Measurements from ENCODE around the gene TRPV5. TPM values are rescaled to one million over a fixed set of nuclear protein-coding genes. Genes with fewer than 3 reads are reported as not detected.
A peak's percentile ranks its signal among the peaks of the same experiment; 100 is the strongest.

TRPV5 gene
- total RNA-seq, 2 experiments from 2014 or later = not detected

- H3K36me3 Mint-ChIP-seq = no peaks in the 10 kb centered on the region
Observed at GRCh38 chr7:142896741-142897379, 36.7 kb downstream of the TRPV5 start.

GRCh38 chr7:142896151-142896550 is 37.4 kb downstream of the TRPV5 start:
- DNase-seq (no peak), ATAC-seq (no peak)
- no peaks in the 10 kb centered on the region for H3K9me3 Mint-ChIP-seq (ENCODE audit: low read depth)
- H3K4me1 Mint-ChIP-seq = no peaks in the 10 kb centered on the region
- no peak overlapping the region for H3K27ac Mint-ChIP-seq
- CTCF ChIA-PET = interaction anchor here (1.3 kb wide), 1 partner anchor 15 kb away, joined by 3 read pairs; no protein-coding TSS in a partner anchor
- H3K4me3 Mint-ChIP-seq = no peak overlapping the region
- H3K27me3 Mint-ChIP-seq = peaks cover 5% of the 10 kb centered on the region
- no peaks in the 10 kb centered on the region for H3K36me3 Mint-ChIP-seq

More at GRCh38 chr7:142896741-142897379, 36.7 kb downstream of the TRPV5 start:
- no peak overlapping the region for H3K4me3 Mint-ChIP-seq
- DNase-seq (peak; percentile 19), ATAC-seq (no peak)
- no peak overlapping the region for H3K27ac Mint-ChIP-seq
- CTCF ChIA-PET = interaction anchor here (1.3 kb wide), 1 partner anchor 16 kb away, joined by 3 read pairs; no protein-coding TSS in a partner anchor
- H3K4me1 Mint-ChIP-seq = no peaks in the 10 kb centered on the region
- no peaks in the 10 kb centered on the region for H3K9me3 Mint-ChIP-seq (ENCODE audit: low read depth)
- H3K27me3 Mint-ChIP-seq = peaks cover 5% of the 10 kb centered on the region

GRCh38 chr7:142894985-142895593 is 38.5 kb downstream of the TRPV5 start:
- no peak for ATAC-seq
- Mint-ChIP-seq H3K4me1 (no peaks in the 10 kb centered on the region), H3K27me3 (peaks cover 5% of the 10 kb centered on the region), H3K9me3 (ENCODE audit: low read depth) (peaks cover 4% of the 10 kb centered on the region), H3K27ac (no peak overlapping the region), H3K4me3 (no peak overlapping the region), H3K36me3 (no peaks in the 10 kb centered on the region)
- CTCF ChIA-PET = interaction anchor here (1.0 kb wide), 1 partner anchor 14 kb away, joined by 3 read pairs; no protein-coding TSS in a partner anchor
- DNase-seq = no peak

- no peaks in the 10 kb centered on the region for H3K4me1 Mint-ChIP-seq
- H3K27ac Mint-ChIP-seq = no peak overlapping the region
- CTCF ChIA-PET = interaction anchor here (1.0 kb wide), 1 partner anchor 14 kb away, joined by 3 read pairs; no protein-coding TSS in a partner anchor
- DNase-seq (peak; percentile 38), ATAC-seq (no peak)
- H3K9me3 Mint-ChIP-seq (ENCODE audit: low read depth) = peaks cover 4% of the 10 kb centered on the region
- H3K36me3 Mint-ChIP-seq = no peaks in the 10 kb centered on the region
- H3K27me3 Mint-ChIP-seq = peaks cover 5% of the 10 kb centered on the region
- H3K4me3 Mint-ChIP-seq = no peak overlapping the region
Observed at GRCh38 chr7:142894112-142894984, 39.2 kb downstream of the TRPV5 start.

- peak; percentile 21 for DNase-seq
- no peaks in the 10 kb centered on the region for H3K27me3 Mint-ChIP-seq
- no peak overlapping the region for H3K4me3 Mint-ChIP-seq
- no peak overlapping the region for H3K27ac Mint-ChIP-seq
- no peak for ATAC-seq
- no peaks in the 10 kb centered on the region for H3K36me3 Mint-ChIP-seq
- H3K9me3 Mint-ChIP-seq (ENCODE audit: low read depth) = peaks cover 4% of the 10 kb centered on the region
- CTCF ChIA-PET = no interaction called here
- H3K4me1 Mint-ChIP-seq = no peaks in the 10 kb centered on the region
Observed at GRCh38 chr7:142892951-142893350, 40.6 kb downstream of the TRPV5 start.

- no peak overlapping the region for H3K27ac Mint-ChIP-seq
- DNase-seq = peak; percentile 29
- CTCF ChIA-PET = no interaction called here
- H3K36me3 Mint-ChIP-seq = no peaks in the 10 kb centered on the region
- no peaks in the 10 kb centered on the region for H3K27me3 Mint-ChIP-seq
- no peak overlapping the region for H3K4me3 Mint-ChIP-seq
- ATAC-seq = no peak
- H3K9me3 Mint-ChIP-seq (ENCODE audit: low read depth) = peaks cover 4% of the 10 kb centered on the region
- H3K4me1 Mint-ChIP-seq = no peaks in the 10 kb centered on the region
Observed at GRCh38 chr7:142891490-142892082, 42.0 kb downstream of the TRPV5 start.

- Mint-ChIP-seq H3K36me3 (no peaks in the 10 kb centered on the region), H3K27me3 (no peaks in the 10 kb centered on the region), H3K9me3 (ENCODE audit: low read depth) (peaks cover 4% of the 10 kb centered on the region), H3K4me3 (no peak overlapping the region), H3K4me1 (no peaks in the 10 kb centered on the region), H3K27ac (no peak overlapping the region)
- DNase-seq (no peak), ATAC-seq (no peak)
- CTCF ChIA-PET = no interaction called here
Observed at GRCh38 chr7:142890874-142891485, 42.6 kb downstream of the TRPV5 start.

GRCh38 chr7:142889816-142890215 is 43.7 kb downstream of the TRPV5 start:
- H3K9me3 Mint-ChIP-seq (ENCODE audit: low read depth) = peaks cover 4% of the 10 kb centered on the region
- H3K36me3 Mint-ChIP-seq = no peaks in the 10 kb centered on the region
- ATAC-seq = no peak
- CTCF ChIA-PET = interaction anchor here (1.0 kb wide), 1 partner anchor 9 kb away, joined by 3 read pairs; no protein-coding TSS in a partner anchor
- DNase-seq = no peak
- H3K4me1 Mint-ChIP-seq = no peaks in the 10 kb centered on the region
- no peak overlapping the region for H3K4me3 Mint-ChIP-seq
- no peaks in the 10 kb centered on the region for H3K27me3 Mint-ChIP-seq
- H3K27ac Mint-ChIP-seq = no peak overlapping the region

- H3K4me1 Mint-ChIP-seq = no peaks in the 10 kb centered on the region
- no peaks in the 10 kb centered on the region for H3K36me3 Mint-ChIP-seq
- no peak for DNase-seq
- peaks cover 4% of the 10 kb centered on the region for H3K9me3 Mint-ChIP-seq (ENCODE audit: low read depth)
- no peak for ATAC-seq
- H3K4me3 Mint-ChIP-seq = no peak overlapping the region
- CTCF ChIA-PET = interaction anchor here (1.1 kb wide), 1 partner anchor 328 kb away, joined by 3 read pairs; no protein-coding TSS in a partner anchor
- no peak overlapping the region for H3K27ac Mint-ChIP-seq
- peaks cover 3% of the 10 kb centered on the region for H3K27me3 Mint-ChIP-seq
Observed at GRCh38 chr7:142887282-142888015, 46.1 kb downstream of the TRPV5 start.

GRCh38 chr7:142886866-142887265 is 46.7 kb downstream of the TRPV5 start:
- ATAC-seq = no peak
- CTCF ChIA-PET = interaction anchor here (1.1 kb wide), 1 partner anchor 328 kb away, joined by 3 read pairs; no protein-coding TSS in a partner anchor
- peaks cover 3% of the 10 kb centered on the region for H3K27me3 Mint-ChIP-seq

GRCh38 chr7:142885311-142886230 is 48.0 kb downstream of the TRPV5 start, which contains the start of gene TRPV6:
TRPV6 (minus strand) TSS chr7:142885745.
- Mint-ChIP-seq H3K4me1 (no peaks in the 10 kb centered on the region), H3K27ac (no peak within 1 kb of the TSS), H3K4me3 (no peak within 1 kb of the TSS), H3K9me3 (ENCODE audit: low read depth) (no peaks in the 10 kb centered on the region), H3K36me3 (no peaks in the 10 kb centered on the region), H3K27me3 (peaks cover 7% of the 10 kb centered on the region)
- CTCF ChIA-PET = no interaction called here
- ATAC-seq = no peak
- no peak for DNase-seq

More at GRCh38 chr7:142886866-142887265, 46.7 kb downstream of the TRPV5 start:
- H3K36me3 Mint-ChIP-seq = no peaks in the 10 kb centered on the region
- peaks cover 4% of the 10 kb centered on the region for H3K9me3 Mint-ChIP-seq (ENCODE audit: low read depth)
- no peak overlapping the region for H3K27ac Mint-ChIP-seq
- no peak overlapping the region for H3K4me3 Mint-ChIP-seq
- H3K4me1 Mint-ChIP-seq = no peaks in the 10 kb centered on the region
- DNase-seq = no peak
